Suprapubic skin (tissue), 3 donors: ENCODE data around the gene WDR5.

Source experiments
- POLR2A ChIP-seq, 2 donors: fragments of 450-650 bp; IDR thresholded peaks; one replicate each; pipeline ENCODE4 v1.6.1; 2017; ENCODE audit warnings: antibody characterized with exemption in 2 of 2, mild to moderate bottlenecking in 2 of 2, moderate library complexity in 2 of 2
- TF ChIP-seq, protein P1 (sequence below), 2 donors: fragments of 200-600 bp in 1 of 2; fragments of 450-650 bp in 1 of 2; sonication (generic) in 1 of 2; IDR thresholded peaks; one replicate each; pipeline ENCODE4 v1.5.1; 2016 to 2019; ENCODE audit warnings: antibody characterized with exemption in 2 of 2, mild to moderate bottlenecking in 1 of 2, moderate library complexity in 1 of 2

- TF ChIP-seq POLR2A (IDR thresholded peaks at IDR 0.05) = no peak
- TF ChIP-seq, protein P1, sequence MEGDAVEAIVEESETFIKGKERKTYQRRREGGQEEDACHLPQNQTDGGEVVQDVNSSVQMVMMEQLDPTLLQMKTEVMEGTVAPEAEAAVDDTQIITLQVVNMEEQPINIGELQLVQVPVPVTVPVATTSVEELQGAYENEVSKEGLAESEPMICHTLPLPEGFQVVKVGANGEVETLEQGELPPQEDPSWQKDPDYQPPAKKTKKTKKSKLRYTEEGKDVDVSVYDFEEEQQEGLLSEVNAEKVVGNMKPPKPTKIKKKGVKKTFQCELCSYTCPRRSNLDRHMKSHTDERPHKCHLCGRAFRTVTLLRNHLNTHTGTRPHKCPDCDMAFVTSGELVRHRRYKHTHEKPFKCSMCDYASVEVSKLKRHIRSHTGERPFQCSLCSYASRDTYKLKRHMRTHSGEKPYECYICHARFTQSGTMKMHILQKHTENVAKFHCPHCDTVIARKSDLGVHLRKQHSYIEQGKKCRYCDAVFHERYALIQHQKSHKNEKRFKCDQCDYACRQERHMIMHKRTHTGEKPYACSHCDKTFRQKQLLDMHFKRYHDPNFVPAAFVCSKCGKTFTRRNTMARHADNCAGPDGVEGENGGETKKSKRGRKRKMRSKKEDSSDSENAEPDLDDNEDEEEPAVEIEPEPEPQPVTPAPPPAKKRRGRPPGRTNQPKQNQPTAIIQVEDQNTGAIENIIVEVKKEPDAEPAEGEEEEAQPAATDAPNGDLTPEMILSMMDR (IDR thresholded peaks at IDR 0.05) = no peak
These were observed 59.7 kb downstream of the WDR5 start for GRCh38 chr9:134195558-134195957.
